DND-41 (cell line): Measurements from ENCODE around the gene EGR1.

Experiments used
- ATAC-seq: fragments of 200-7000 bp; cut with Tn5 transposase; 3 replicates; pipeline ENCODE4 v1.9.1; 2021; ENCODE audit warnings: low read depth; ENCODE audit not compliant: insufficient read depth
- DNase-seq: peaks from one replicate; pipeline ENCODE4 v3.0.0-alpha.2; 2020
- H2AFZ ChIP-seq: 2 replicates; pipeline ENCODE4 v1.6.0; 2012; ENCODE audit warnings: low read depth, low read length
- H3K27ac ChIP-seq: 2 replicates; pipeline ENCODE4 v1.5.1; 2012; ENCODE audit warnings: low read length, inconsistent platforms
- H3K27me3 ChIP-seq: fragments of 200-600 bp; sonication (generic); 2 replicates; pipeline ENCODE4 v1.6.0; 2012; ENCODE audit warnings: low read length, mild to moderate bottlenecking, inconsistent platforms; ENCODE audit not compliant: insufficient read depth, poor library complexity
- H3K36me3 ChIP-seq: 2 replicates; pipeline ENCODE4 v1.5.1; 2012; ENCODE audit warnings: low read length, inconsistent platforms; ENCODE audit not compliant: insufficient read depth
- H3K4me1 ChIP-seq: 2 replicates; pipeline ENCODE4 v1.5.1; 2012; ENCODE audit warnings: mild to moderate bottlenecking, low read length; ENCODE audit not compliant: insufficient read depth
- H3K4me2 ChIP-seq: 2 replicates; pipeline ENCODE4 v1.6.0; 2012; ENCODE audit warnings: mild to moderate bottlenecking, moderate library complexity, low read length, inconsistent platforms; ENCODE audit not compliant: insufficient read depth
- H3K4me3 ChIP-seq, 2 experiments: fragments of 200-600 bp in 1 of 2; shearing (Covaris generic) in 1 of 2; 2 replicates each; pipeline ENCODE4 v1.5.1; 2012 to 2016; ENCODE audit warnings: inconsistent platforms in 2 of 2, low read length in 2 of 2, mild to moderate bottlenecking in 2 of 2, low read depth in 1 of 2, moderate library complexity in 1 of 2
- H3K79me2 ChIP-seq: 2 replicates; pipeline ENCODE4 v1.6.0; 2012; ENCODE audit warnings: low read length, inconsistent platforms; ENCODE audit not compliant: insufficient read depth
- H3K9ac ChIP-seq: 2 replicates; pipeline ENCODE4 v1.6.0; 2012; ENCODE audit warnings: low read depth, mild to moderate bottlenecking, inconsistent platforms, low read length, moderate library complexity
- H3K9me3 ChIP-seq: 2 replicates; pipeline ENCODE4 v1.5.1; 2012; ENCODE audit warnings: low read length, moderate library complexity, mild to moderate bottlenecking, inconsistent platforms; ENCODE audit not compliant: insufficient read depth, severe bottlenecking
- H4K20me1 ChIP-seq: 2 replicates; pipeline ENCODE4 v1.6.0; 2012; ENCODE audit warnings: low read length; ENCODE audit not compliant: insufficient read depth
- EZH2 ChIP-seq: IDR thresholded peaks from 3 replicates; pipeline ENCODE4 v1.6.1; 2012; ENCODE audit warnings: borderline replicate concordance, low read depth, mild to moderate bottlenecking, moderate library complexity, low read length, inconsistent platforms; ENCODE audit not compliant: severe bottlenecking
- TF ChIP-seq, protein P1 (sequence below): IDR thresholded peaks from 2 replicates; pipeline ENCODE4 v1.5.1; 2012; ENCODE audit warnings: borderline replicate concordance, low read length, moderate library complexity, mild to moderate bottlenecking; ENCODE audit not compliant: poor library complexity, severe bottlenecking; ENCODE audit errors: extremely low read depth

Gene EGR1

DNA sequence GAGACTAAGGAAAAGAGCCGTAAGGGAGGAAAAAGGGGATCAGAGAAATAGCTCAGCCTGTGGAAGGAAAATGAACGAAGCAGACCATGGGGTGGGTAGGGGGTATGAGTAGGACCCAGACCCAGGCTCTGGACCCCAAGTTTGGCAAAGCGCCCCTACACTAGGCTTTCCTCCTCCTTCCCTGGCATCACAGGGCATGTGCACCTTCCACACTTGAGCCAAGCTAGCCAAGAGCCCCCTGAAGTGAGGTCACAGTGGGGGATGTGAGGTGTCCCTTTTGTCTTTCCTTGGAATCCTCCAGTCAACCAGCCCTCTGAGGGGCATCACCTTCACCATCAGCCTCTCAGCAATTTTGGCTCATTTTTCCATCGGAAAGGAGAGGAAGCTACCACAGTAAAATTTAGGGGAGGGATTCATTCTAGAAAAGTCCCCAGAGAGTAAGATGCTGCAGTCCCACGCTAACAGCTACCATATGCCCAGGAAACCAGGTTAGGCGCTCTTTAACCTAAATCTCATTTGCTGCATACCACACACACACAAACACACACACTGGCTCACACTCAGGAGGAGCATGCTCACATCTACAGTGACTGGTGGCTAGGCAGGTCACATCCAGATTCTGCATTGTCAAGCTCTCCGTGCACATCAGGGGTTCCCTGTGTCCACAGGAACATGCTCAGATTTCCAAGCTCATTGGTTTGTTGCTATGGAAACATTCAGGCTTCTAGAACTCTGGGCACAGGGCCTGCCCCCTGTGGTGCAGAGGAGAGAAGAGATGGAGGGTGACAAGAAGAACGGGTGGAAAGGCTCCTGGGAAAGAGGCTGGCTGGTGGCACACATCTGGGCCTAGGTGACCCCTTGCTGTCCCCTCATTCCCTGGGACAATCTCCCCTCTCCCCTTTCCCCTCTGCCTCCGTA is 16.5 kb upstream of the EGR1 start:
- no peak overlapping the region for H3K27ac ChIP-seq
- H3K36me3 ChIP-seq: no peaks in the 10 kb centered on the region
- H3K4me3 ChIP-seq: no peak overlapping the region
- H3K4me2 ChIP-seq: no peak overlapping the region
- H3K27me3 ChIP-seq: no peaks in the 10 kb centered on the region
- peaks cover 8% of the 10 kb centered on the region for H3K4me1 ChIP-seq
- H3K79me2 ChIP-seq: no peaks in the 10 kb centered on the region
- H3K9ac ChIP-seq: no peak overlapping the region
- no peak for ATAC-seq
- no peaks in the 10 kb centered on the region; the same call in 1 of the 2 replicates for H4K20me1 ChIP-seq
- H2AFZ ChIP-seq: no peak overlapping the region
- TF ChIP-seq EZH2: no peak
- TF ChIP-seq, protein P1, sequence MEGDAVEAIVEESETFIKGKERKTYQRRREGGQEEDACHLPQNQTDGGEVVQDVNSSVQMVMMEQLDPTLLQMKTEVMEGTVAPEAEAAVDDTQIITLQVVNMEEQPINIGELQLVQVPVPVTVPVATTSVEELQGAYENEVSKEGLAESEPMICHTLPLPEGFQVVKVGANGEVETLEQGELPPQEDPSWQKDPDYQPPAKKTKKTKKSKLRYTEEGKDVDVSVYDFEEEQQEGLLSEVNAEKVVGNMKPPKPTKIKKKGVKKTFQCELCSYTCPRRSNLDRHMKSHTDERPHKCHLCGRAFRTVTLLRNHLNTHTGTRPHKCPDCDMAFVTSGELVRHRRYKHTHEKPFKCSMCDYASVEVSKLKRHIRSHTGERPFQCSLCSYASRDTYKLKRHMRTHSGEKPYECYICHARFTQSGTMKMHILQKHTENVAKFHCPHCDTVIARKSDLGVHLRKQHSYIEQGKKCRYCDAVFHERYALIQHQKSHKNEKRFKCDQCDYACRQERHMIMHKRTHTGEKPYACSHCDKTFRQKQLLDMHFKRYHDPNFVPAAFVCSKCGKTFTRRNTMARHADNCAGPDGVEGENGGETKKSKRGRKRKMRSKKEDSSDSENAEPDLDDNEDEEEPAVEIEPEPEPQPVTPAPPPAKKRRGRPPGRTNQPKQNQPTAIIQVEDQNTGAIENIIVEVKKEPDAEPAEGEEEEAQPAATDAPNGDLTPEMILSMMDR: no peak
- DNase-seq: no peak
- no peaks in the 10 kb centered on the region for H3K9me3 ChIP-seq

DNA sequence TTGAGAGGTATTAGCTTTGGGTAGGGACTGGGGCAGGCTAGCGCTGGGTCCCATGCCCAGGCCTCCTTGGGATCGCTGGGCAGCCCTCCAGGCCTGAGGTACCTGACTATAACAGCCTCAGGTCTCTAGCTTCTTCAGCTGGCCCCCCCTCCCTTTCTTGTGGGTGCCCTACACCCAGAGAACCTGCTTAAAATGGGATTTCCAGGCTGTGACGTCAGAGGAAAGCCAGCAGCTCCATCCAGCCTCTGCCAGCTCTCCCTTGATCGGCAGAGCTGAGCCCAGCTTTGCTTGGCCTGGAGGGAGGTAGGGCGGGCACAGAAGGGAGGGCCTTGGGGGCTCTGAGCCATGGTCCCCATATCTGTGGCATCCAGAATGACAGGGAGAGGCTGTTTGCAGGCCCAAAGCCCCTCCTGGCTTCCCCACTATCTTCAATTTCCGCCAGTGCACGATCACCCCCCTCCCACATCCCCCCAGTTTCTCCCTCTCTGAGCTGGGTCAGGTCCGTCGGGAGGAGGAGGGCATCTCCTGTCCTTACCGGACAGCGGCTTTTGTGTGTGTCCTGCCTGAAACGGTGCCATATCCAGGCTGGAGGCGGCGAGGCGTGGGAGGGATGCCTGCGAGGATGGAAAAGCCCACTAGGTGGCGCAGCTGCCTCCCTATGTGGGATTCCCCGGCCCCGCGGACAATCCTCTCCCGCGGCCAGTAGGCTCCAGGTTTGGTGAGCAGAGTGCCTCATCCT is 15.6 kb upstream of the EGR1 start:
- Histone ChIP-seq H3K4me2 (peak overlapping the region; percentile 65), H3K9me3 (no peaks in the 10 kb centered on the region), H3K4me1 (peaks cover 8% of the 10 kb centered on the region), H3K27ac (no peak overlapping the region), H3K36me3 (no peaks in the 10 kb centered on the region), H3K4me3 (peak overlapping the region in 1 of 2 experiments; percentile 48; a peak in 2 of 4 replicates), H3K79me2 (no peaks in the 10 kb centered on the region), H2AFZ (peak overlapping the region; percentile 64), H3K27me3 (no peaks in the 10 kb centered on the region), H3K9ac (peak overlapping the region; percentile 36; the same call in 1 of the 2 replicates), H4K20me1 (no peaks in the 10 kb centered on the region)
- no peak for TF ChIP-seq EZH2
- TF ChIP-seq, protein P1: peak; percentile 99
- ATAC-seq (peak; percentile 92), DNase-seq (peak; percentile 73)

- H4K20me1 ChIP-seq: no peaks in the 10 kb centered on the region
- no peak overlapping the region for H2AFZ ChIP-seq
- H3K4me1 ChIP-seq: peaks cover 8% of the 10 kb centered on the region
- no peak overlapping the region for H3K27ac ChIP-seq
- H3K36me3 ChIP-seq: no peaks in the 10 kb centered on the region
- H3K9ac ChIP-seq: no peak overlapping the region
- TF ChIP-seq EZH2: no peak
- TF ChIP-seq, protein P1: no peak
- H3K9me3 ChIP-seq: no peaks in the 10 kb centered on the region
- no peaks in the 10 kb centered on the region for H3K79me2 ChIP-seq
- no peak overlapping the region for H3K4me3 ChIP-seq
- ATAC-seq (no peak), DNase-seq (no peak)
- peaks cover 5% of the 10 kb centered on the region for H3K27me3 ChIP-seq
- H3K4me2 ChIP-seq: no peak overlapping the region
Observed at GRCh38 chr5:138450971-138451370, 14.3 kb upstream of the EGR1 start.
